GM12864 (cell line): ENCODE data around the gene IL37.
"Not testable (repeated sequence)": the region's sequence is repeated elsewhere in the genome, so short reads cannot be mapped to it uniquely, and the experiment has no call there.

ENCODE experiments used
- DNase-seq: peaks from one replicate; pipeline ENCODE4 v3.0.0-alpha.2; 2011; ENCODE audit warnings: low read depth
- H3K4me3 ChIP-seq: 2 replicates; pipeline ENCODE4 v1.5.1; 2011; ENCODE audit warnings: mild to moderate bottlenecking, low read depth, low read length, control low read depth
- TF ChIP-seq, protein P1 (sequence below): IDR thresholded peaks from 2 replicates; pipeline ENCODE4 v1.5.1; 2011; ENCODE audit warnings: low read depth, mild to moderate bottlenecking, moderate library complexity, low read length, control low read depth, inconsistent platforms; ENCODE audit errors: missing control alignments

Gene IL37

DNA sequence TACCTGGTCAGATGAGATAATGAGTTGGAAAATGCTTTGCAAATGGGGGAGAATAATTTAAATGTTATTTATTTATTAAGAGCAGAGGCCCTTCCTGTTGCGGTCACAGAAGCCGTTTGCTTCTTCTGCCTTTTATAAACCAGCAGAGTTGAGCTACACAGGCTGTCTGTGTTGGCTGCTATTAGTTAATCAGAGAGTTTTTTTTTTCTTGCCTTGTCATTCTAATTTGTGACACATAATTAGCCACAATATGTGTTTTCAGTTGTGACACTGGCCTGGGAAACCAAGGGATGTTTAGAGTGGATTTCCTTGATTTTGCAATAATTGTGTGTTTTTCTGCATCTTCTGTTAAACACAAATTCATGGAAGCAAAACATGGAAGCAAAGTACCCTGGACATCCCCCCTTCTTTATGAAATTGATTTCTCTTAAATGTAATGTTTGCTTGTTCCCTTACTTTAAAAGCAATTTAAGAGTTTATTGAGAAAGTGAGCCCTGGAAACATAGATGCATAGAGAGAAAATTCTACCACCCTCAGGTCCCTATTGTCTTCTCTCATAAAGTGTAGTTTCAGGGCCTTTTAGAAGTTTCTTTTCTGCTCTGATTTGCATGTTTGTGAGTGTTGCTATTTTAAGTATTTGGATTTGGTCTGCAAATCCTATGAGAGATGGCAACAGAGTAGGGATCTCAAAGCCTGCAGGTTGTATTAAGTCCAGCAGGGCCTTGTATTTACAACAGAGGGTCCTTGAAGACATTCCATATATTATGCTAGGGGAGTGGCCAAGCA is 22.8 kb upstream of the IL37 start:
- TF ChIP-seq, protein P1, sequence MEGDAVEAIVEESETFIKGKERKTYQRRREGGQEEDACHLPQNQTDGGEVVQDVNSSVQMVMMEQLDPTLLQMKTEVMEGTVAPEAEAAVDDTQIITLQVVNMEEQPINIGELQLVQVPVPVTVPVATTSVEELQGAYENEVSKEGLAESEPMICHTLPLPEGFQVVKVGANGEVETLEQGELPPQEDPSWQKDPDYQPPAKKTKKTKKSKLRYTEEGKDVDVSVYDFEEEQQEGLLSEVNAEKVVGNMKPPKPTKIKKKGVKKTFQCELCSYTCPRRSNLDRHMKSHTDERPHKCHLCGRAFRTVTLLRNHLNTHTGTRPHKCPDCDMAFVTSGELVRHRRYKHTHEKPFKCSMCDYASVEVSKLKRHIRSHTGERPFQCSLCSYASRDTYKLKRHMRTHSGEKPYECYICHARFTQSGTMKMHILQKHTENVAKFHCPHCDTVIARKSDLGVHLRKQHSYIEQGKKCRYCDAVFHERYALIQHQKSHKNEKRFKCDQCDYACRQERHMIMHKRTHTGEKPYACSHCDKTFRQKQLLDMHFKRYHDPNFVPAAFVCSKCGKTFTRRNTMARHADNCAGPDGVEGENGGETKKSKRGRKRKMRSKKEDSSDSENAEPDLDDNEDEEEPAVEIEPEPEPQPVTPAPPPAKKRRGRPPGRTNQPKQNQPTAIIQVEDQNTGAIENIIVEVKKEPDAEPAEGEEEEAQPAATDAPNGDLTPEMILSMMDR = no peak
- H3K4me3 ChIP-seq = no peak overlapping the region
- no peak for DNase-seq

DNA sequence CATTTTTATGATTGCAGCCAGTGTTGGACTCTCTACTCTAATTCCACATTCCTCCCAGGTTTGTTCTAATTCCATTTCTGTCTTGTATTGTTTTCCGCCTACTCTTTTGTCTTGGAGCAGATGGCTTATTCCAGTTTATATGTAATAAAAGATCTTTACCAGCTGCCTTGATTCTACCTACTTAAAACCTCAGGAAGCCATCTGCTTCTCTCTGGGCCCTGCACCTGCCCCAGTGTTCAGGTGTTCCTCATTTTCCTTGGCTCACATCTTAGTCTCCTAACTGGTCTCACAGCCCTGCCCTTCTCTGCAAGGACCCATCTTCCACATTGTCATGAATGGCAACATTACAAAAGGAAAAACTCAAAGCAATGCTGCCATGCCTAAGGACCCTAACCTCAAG is 21.0 kb upstream of the IL37 start:
- H3K4me3 ChIP-seq = no peak overlapping the region
- TF ChIP-seq, protein P1 = no peak
- no peak for DNase-seq

DNA sequence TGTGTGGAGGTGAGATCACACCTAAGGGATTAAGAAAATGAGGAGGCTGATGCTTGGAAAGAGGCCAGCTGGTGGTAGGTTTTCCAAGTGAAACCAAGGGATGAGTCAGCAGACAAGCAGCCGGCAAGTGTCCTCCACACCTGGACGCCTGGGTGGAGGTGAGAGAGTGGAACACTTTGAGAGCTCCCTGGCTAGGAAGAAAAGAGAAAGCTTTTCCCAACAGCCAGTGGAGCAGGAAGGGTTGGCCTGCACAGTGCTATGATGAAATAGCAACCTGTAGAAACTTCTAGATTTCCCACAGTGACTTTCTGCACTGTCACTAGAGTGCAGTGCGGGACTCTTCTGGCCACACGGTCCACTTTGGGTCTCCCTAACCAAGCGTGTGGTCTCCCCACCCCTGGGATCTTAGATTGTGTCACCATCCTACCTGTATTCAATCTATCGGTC is 19.6 kb upstream of the IL37 start:
- DNase-seq = no peak
- TF ChIP-seq, protein P1 = no peak

DNA sequence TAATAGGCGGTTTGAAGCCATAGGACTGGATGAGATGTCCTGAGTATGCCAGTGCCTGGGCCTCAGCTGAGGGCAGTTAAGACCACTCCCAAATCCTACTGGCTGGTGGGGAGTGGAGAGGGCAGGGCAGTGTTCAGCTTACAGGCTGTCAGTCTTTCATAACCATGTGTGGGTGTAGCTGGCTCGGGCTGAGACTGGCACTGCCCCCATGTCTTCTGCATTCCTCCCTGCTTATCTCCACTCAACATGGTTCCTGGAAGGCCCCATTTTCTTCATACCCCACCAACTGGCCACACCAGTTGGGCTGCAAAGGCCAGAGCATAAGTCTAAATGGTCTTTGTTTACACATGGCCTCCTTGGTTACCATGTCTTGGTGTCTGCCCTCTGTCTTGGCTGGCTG is 17.2 kb upstream of the IL37 start:
- TF ChIP-seq, protein P1 = no peak
- no peak overlapping the region for H3K4me3 ChIP-seq
- no peak for DNase-seq

More for the DNA sequence above, 19.6 kb upstream of the IL37 start:
- no peak overlapping the region for H3K4me3 ChIP-seq

DNA sequence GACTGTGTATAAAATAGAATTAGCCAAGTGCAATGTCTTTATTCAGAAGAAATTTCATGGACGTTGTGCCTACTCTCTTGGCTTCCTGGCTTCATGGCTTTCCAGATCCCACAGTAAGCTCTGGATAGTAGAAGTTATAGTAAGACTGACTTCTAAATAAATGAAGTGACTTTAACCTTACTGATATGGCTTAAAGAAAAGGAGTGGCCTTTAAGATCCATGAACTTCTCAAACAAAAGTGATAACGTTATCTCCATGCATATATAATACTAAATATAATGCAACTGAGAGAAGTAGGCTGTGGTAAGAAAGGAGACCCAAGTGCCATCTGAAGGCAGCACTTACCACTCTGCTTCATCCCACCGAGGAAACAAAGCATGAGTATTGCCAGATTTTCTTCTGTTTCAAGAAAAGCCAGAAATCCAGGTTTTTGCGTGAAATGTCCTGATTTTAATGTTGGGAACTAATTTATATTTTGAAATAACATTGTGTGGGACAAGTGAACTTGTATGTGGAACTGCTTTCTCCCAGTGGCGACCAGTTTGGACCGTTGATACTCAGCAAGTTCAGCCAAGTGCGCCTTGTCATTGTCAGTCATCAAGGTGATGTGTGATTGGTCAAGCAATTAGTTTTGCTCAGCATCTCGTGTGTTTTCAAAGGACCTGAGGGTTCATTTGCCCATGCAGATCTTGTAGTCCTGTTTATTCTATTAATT is 13.9 kb upstream of the IL37 start:
- DNase-seq = no peak
- H3K4me3 ChIP-seq = no peak overlapping the region
- TF ChIP-seq, protein P1 = no peak

DNA sequence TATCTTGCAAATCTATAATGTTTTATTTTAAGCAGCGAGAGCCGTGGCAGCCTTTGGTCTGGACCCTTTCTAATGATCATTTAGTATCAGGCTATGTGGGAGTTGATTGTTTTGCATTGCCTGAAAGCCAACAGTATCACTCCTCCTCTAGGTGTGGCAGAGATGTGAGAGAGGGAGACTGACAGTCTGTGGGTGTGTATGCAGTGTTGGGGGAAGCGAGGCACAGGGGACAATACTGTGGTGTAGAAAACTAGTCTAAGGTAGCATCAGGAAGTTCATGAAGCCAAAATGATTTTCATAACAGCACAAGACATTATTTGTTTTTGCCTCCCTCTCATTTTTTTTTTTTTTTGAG is 13.4 kb upstream of the IL37 start:
- no peak for DNase-seq
- TF ChIP-seq, protein P1 = no peak
- no peak overlapping the region for H3K4me3 ChIP-seq

DNA sequence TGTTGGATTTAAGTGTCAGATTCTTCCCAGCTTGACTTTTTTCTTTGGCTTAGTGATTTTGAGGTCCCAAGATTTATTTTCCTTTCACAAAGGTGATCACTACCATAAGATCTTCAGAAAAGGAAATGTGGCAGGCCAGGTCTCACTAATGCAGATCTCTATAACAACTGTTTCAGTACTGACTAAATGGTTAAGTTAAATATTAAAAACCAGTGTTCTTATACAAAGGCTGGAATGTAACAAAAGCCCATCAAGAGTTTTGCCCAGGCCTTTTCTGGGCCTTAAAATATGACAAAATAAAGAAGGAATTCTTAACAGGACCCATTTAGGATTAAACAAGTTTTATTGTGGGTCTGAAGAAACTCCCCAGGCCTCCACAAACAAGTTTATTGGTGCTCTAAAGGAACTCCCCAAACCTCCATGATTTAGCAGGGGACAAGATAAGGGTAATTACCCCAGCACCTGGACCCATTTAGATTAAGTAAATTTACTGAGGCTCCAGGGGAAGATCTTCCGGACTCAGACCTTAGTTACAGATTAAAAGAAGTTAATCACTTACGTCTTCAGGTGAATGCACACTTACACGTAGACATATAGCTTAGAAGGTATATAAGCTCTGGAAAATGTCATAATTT is 9.4 kb upstream of the IL37 start:
- not testable (repeated sequence) for DNase-seq, H3K4me3 ChIP-seq
